Measurements from ENCODE around the gene MKS1. TPM values are rescaled to one million over a fixed set of nuclear protein-coding genes. Genes with fewer than 3 reads are reported as not detected.

MKS1 gene
- total and polyA plus RNA-seq, 2 of the 8 experiments (the other 6 are each of a cell fraction or from before 2014, with no cell fraction given), result 12.0 to 21.7 TPM

GRCh38 chr17:58219007-58219788, at the start of gene MKS1 (continued):
- TF ChIP-seq TEAD4 (IDR thresholded peaks at IDR 0.05; ENCODE audit: low read depth, low read length) (no peak), EP300 (IDR thresholded peaks at IDR 0.05; ENCODE audit: borderline replicate concordance in 1 of 2, low read depth in 2 of 2, low read length in 2 of 2) (no peak), YY1 (IDR thresholded peaks at IDR 0.05; ENCODE audit: low read depth, low read length) (peak; percentile 95), SP4 (IDR thresholded peaks at IDR 0.05; ENCODE audit: low read length) (no peak), CHD1 (IDR thresholded peaks at IDR 0.05; ENCODE audit: low read depth, low read length) (no peak), MAX (IDR thresholded peaks at IDR 0.05) (peak; percentile 91), BRCA1 (IDR thresholded peaks at IDR 0.05; ENCODE audit: low read depth, low read length) (no peak), HDAC6 (IDR thresholded peaks at IDR 0.05; ENCODE audit: low read depth, low read length) (no peak), SP2 (IDR thresholded peaks at IDR 0.05; ENCODE audit: low read length) (no peak), CBX8 (IDR thresholded peaks at IDR 0.05; ENCODE audit: borderline replicate concordance, low read depth, low read length) (no peak), GABPA (IDR thresholded peaks at IDR 0.05; ENCODE audit: borderline replicate concordance, insufficient read depth, low read length) (no peak), RFX5 (IDR thresholded peaks at IDR 0.05; ENCODE audit: borderline replicate concordance, low read depth, low read length) (no peak), CEBPB (IDR thresholded peaks at IDR 0.05; ENCODE audit: low read depth, low read length) (no peak), CHD2 (IDR thresholded peaks at IDR 0.05; ENCODE audit: low read length) (no peak), SUZ12 (IDR thresholded peaks at IDR 0.05; ENCODE audit: low read length) (no peak), POLR2AphosphoS5 (IDR thresholded peaks at IDR 0.05; ENCODE audit: low read depth, low read length) (peak; percentile 79; the same call in 1 of the 2 replicates), NRF1 (IDR thresholded peaks at IDR 0.05; ENCODE audit: low read depth, low read length) (peak; percentile 40; the same call in 1 of the 2 replicates), RXRA (IDR thresholded peaks at IDR 0.05; ENCODE audit: insufficient read depth, low read depth, low read length) (no peak), POLR2A (IDR thresholded peaks at IDR 0.05; ENCODE audit: control extremely low read depth in 1 of 2, low read depth in 2 of 2, low read length in 2 of 2) (peak; percentile 60 to 84), SIRT6 (IDR thresholded peaks at IDR 0.05; ENCODE audit: low read length) (no peak), PHF8 (conservative IDR thresholded peaks at IDR 0.05; ENCODE audit: low read depth, low read length) (peak; percentile 72), BCL11A (IDR thresholded peaks at IDR 0.05; ENCODE audit: low read depth in 2 of 2, low read length in 2 of 2) (no peak), KDM5A (IDR thresholded peaks at IDR 0.05; ENCODE audit: low read length) (peak; percentile 95), TBP (IDR thresholded peaks at IDR 0.05; ENCODE audit: low read depth, low read length) (peak; percentile 62), TAF1 (IDR thresholded peaks at IDR 0.05; ENCODE audit: low read depth, low read length) (peak; percentile 89), JUND (IDR thresholded peaks at IDR 0.05; ENCODE audit: low read length) (0 out of 2 replicates have a peak, but pooled peaks have one; percentile 8), NANOG (IDR thresholded peaks at IDR 0.05; ENCODE audit: insufficient read depth, low read depth, low read length, poor library complexity, severe bottlenecking) (no peak)

Measured in H1 (cell line).